Osteoblast (primary cell): Measurements from ENCODE around the gene ZNF879. TPM values are rescaled to one million over a fixed set of nuclear protein-coding genes. Genes with fewer than 3 reads are reported as not detected.

ENCODE experiments used
- DNase-seq: peaks from one replicate; pipeline ENCODE4 v3.0.0; 2011; ENCODE audit warnings: low spot score, mixed read lengths; ENCODE audit not compliant: insufficient read length; ENCODE audit errors: missing footprints
- H2AFZ ChIP-seq: 2 replicates; pipeline ENCODE4 v1.6.0; 2011; ENCODE audit warnings: mild to moderate bottlenecking, low read length
- H3K27ac ChIP-seq: 2 replicates; pipeline ENCODE4 v1.5.1; 2011; ENCODE audit warnings: mild to moderate bottlenecking, low read depth, low read length, moderate library complexity
- H3K27me3 ChIP-seq: 2 replicates; pipeline ENCODE4 v1.6.0; 2012; ENCODE audit warnings: mild to moderate bottlenecking, control low read depth, inconsistent platforms, low read length, moderate library complexity; ENCODE audit not compliant: insufficient read depth
- H3K36me3 ChIP-seq: 2 replicates; pipeline ENCODE4 v1.5.1; 2011; ENCODE audit warnings: mild to moderate bottlenecking, low read length, control low read depth, moderate library complexity; ENCODE audit not compliant: insufficient read depth
- H3K4me1 ChIP-seq: 2 replicates; pipeline ENCODE4 v1.5.1; 2011; ENCODE audit warnings: mild to moderate bottlenecking, low read length, control low read depth, moderate library complexity; ENCODE audit not compliant: insufficient read depth
- H3K4me2 ChIP-seq: 2 replicates; pipeline ENCODE4 v1.6.0; 2011; ENCODE audit warnings: mild to moderate bottlenecking, low read length; ENCODE audit not compliant: insufficient read depth
- H3K4me3 ChIP-seq: fragments of 200-600 bp; sonication (generic); 3 replicates; pipeline ENCODE4 v1.5.1; 2012; ENCODE audit warnings: mild to moderate bottlenecking, low read length, inconsistent platforms; ENCODE audit not compliant: insufficient read depth
- H3K79me2 ChIP-seq: 2 replicates; pipeline ENCODE4 v1.6.0; 2012; ENCODE audit warnings: mild to moderate bottlenecking, low read length, control low read depth, inconsistent platforms; ENCODE audit not compliant: insufficient read depth
- H3K9me3 ChIP-seq: 2 replicates; pipeline ENCODE4 v1.5.1; 2011; ENCODE audit warnings: low read depth, low read length, control low read depth
- H4K20me1 ChIP-seq: 2 replicates; pipeline ENCODE4 v1.6.0; 2012; ENCODE audit warnings: mild to moderate bottlenecking, low read length, control low read depth; ENCODE audit not compliant: insufficient read depth
- total RNA-seq: library from RNA; depleted of rRNA; stranded (reverse); fragments of >200 nt; gene quantifications from 2 replicates; pipeline ENCODE4 v1.2.3, GENCODE V29; 2012
- TF ChIP-seq, protein P1 (sequence below): IDR thresholded peaks from 2 replicates; pipeline ENCODE4 v1.5.1; 2011; ENCODE audit warnings: mild to moderate bottlenecking, low read depth, low read length, moderate library complexity; ENCODE audit errors: extremely low read depth

The ZNF879 gene
- total RNA-seq, 1 donor, result 8.3 TPM

DNA sequence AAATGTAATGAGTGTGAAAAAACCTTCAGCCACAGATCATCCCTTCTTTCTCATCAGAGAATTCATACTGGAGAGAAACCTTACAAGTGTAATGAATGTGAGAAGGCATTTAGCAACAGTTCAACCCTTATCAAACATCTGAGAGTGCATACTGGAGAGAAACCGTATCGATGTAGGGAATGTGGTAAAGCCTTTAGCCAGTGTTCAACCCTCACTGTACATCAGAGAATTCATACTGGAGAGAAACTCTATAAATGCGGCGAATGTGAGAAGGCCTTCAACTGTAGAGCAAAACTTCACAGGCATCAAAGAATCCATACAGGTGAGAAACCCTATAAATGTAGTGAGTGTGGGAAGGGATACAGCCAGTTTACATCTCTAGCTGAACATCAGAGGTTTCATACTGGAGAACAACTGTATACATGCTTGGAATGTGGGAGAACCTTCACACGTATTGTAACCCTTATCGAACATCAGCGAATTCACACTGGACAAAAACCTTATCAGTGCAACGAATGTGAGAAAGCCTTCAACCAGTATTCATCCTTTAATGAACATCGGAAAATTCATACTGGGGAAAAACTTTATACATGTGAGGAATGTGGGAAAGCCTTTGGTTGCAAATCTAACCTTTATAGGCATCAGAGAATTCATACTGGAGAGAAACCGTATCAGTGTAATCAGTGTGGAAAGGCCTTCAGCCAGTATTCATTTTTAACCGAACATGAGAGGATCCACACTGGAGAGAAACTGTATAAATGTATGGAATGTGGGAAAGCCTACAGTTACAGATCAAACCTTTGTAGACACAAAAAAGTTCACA, 55.8 kb downstream of the ZNF879 start:
- TF ChIP-seq, protein P1, sequence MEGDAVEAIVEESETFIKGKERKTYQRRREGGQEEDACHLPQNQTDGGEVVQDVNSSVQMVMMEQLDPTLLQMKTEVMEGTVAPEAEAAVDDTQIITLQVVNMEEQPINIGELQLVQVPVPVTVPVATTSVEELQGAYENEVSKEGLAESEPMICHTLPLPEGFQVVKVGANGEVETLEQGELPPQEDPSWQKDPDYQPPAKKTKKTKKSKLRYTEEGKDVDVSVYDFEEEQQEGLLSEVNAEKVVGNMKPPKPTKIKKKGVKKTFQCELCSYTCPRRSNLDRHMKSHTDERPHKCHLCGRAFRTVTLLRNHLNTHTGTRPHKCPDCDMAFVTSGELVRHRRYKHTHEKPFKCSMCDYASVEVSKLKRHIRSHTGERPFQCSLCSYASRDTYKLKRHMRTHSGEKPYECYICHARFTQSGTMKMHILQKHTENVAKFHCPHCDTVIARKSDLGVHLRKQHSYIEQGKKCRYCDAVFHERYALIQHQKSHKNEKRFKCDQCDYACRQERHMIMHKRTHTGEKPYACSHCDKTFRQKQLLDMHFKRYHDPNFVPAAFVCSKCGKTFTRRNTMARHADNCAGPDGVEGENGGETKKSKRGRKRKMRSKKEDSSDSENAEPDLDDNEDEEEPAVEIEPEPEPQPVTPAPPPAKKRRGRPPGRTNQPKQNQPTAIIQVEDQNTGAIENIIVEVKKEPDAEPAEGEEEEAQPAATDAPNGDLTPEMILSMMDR, result no peak
- H3K9me3 ChIP-seq, result peaks cover 66% of the 10 kb centered on the region
- no peaks in the 10 kb centered on the region for H3K4me1 ChIP-seq
- peaks cover 37% of the 10 kb centered on the region for H3K36me3 ChIP-seq
- H3K4me2 ChIP-seq, result no peak overlapping the region
- no peak overlapping the region for H3K27ac ChIP-seq
- no peaks in the 10 kb centered on the region for H3K79me2 ChIP-seq
- no peaks in the 10 kb centered on the region for H4K20me1 ChIP-seq
- no peak overlapping the region for H2AFZ ChIP-seq
- no peak overlapping the region for H3K4me3 ChIP-seq
- H3K27me3 ChIP-seq, result no peaks in the 10 kb centered on the region
- DNase-seq, result no peak

DNA sequence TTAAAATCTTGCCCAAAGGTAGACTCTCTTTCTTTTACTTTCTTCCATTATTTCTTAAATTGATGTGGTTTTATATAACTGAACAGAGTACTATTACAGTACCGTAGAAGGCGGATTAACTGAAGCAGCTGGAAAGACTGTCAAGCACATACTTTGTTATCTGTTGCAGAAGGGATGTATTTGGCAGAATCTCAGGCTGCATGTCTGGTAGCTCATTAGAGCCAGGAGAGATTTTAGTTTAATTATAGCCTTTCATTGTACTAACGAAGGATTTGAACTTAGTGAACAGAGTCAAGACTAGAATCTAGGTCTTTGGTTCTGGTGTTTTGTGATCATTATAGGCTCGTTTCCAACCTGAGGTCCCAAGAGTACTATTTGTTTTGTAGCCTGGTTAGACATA, 57.1 kb downstream of the ZNF879 start:
- Histone ChIP-seq H3K4me2 (no peak overlapping the region), H3K79me2 (no peaks in the 10 kb centered on the region), H3K36me3 (peaks cover 36% of the 10 kb centered on the region), H3K4me1 (no peaks in the 10 kb centered on the region), H2AFZ (no peak overlapping the region), H3K27me3 (no peaks in the 10 kb centered on the region), H3K27ac (no peak overlapping the region), H4K20me1 (no peaks in the 10 kb centered on the region), H3K9me3 (peaks cover 67% of the 10 kb centered on the region), H3K4me3 (no peak overlapping the region)
- no peak for DNase-seq
- TF ChIP-seq, protein P1, result no peak

Other genes starting within 250 kb of the ZNF879 start
- gene ZNF354B, start 163.9 kb upstream of the ZNF879 start, total RNA-seq, result 12.3 and 14.1 TPM in 2 replicates
- gene ZFP2, start 127.9 kb upstream of the ZNF879 start, total RNA-seq, result 1.2 and 1.4 TPM in 2 replicates
- 2.5 and 3.8 TPM in 2 replicates for gene ZNF454, start 82.6 kb upstream of the ZNF879 start, total RNA-seq
- gene GRM6, start 28.5 kb upstream of the ZNF879 start, total RNA-seq, result not detected in 2 replicates
- 7.6 and 9.1 TPM in 2 replicates for gene ZNF354C, start 36.6 kb downstream of the ZNF879 start, total RNA-seq